Astrocyte (in vitro differentiated cells and primary cell): ENCODE results near the gene ADCY3. TPM values are rescaled to one million over a fixed set of nuclear protein-coding genes. Genes with fewer than 3 reads are reported as not detected.
A peak's percentile ranks its signal among the peaks of the same experiment; 100 is the strongest.

Source experiments
- DNase-seq: peaks from one replicate; pipeline ENCODE4 v3.0.0-alpha.2; 2010; ENCODE audit warnings: low read depth
- FAIRE-seq: peaks from 2 replicates; lab custom pipeline; 2011; peaks lifted over from hg19 to GRCh38; lab: Jason Lieb, UNC
- H2AFZ ChIP-seq: 2 replicates; pipeline ENCODE4 v1.6.0; 2012; ENCODE audit warnings: low read depth, low read length, inconsistent platforms
- H3K27ac ChIP-seq: 2 replicates; pipeline ENCODE4 v1.5.1; 2011; ENCODE audit warnings: low read depth, low read length, inconsistent platforms
- H3K27me3 ChIP-seq: 2 replicates; pipeline ENCODE4 v1.6.0; 2011; ENCODE audit warnings: low read length, inconsistent platforms; ENCODE audit not compliant: insufficient read depth
- H3K36me3 ChIP-seq: 2 replicates; pipeline ENCODE4 v1.5.1; 2011; ENCODE audit warnings: low read length, inconsistent platforms; ENCODE audit not compliant: insufficient read depth
- H3K4me1 ChIP-seq: 2 replicates; pipeline ENCODE4 v1.5.1; 2011; ENCODE audit warnings: low read length, inconsistent platforms; ENCODE audit not compliant: insufficient read depth
- H3K4me2 ChIP-seq: 2 replicates; pipeline ENCODE4 v1.6.0; 2012; ENCODE audit warnings: low read length, inconsistent platforms
- H3K4me3 ChIP-seq: 2 replicates; pipeline ENCODE4 v1.5.1; 2011; ENCODE audit warnings: low read depth, mild to moderate bottlenecking, low read length, inconsistent platforms; ENCODE audit not compliant: insufficient read depth
- H3K79me2 ChIP-seq: 2 replicates; pipeline ENCODE4 v1.6.0; 2012; ENCODE audit warnings: mild to moderate bottlenecking, low read length, inconsistent platforms; ENCODE audit not compliant: insufficient read depth
- H3K9ac ChIP-seq: 2 replicates; pipeline ENCODE4 v1.6.0; 2012; ENCODE audit warnings: mild to moderate bottlenecking, low read length, inconsistent platforms
- H3K9me3 ChIP-seq: 2 replicates; pipeline ENCODE4 v1.5.1; 2012; ENCODE audit warnings: low read depth, mild to moderate bottlenecking, low read length, inconsistent platforms; ENCODE audit not compliant: insufficient read depth
- H4K20me1 ChIP-seq: 2 replicates; pipeline ENCODE4 v1.6.0; 2012; ENCODE audit warnings: low read length, inconsistent platforms; ENCODE audit not compliant: insufficient read depth
- H3K27ac Mint-ChIP-seq: one replicate; pipeline ENCODE4 v1.8.0; 2021; ENCODE audit warnings: mild to moderate bottlenecking, mixed read lengths; ENCODE audit not compliant: unreplicated experiment
- H3K27me3 Mint-ChIP-seq: one replicate; pipeline ENCODE4 v1.8.0; 2021; ENCODE audit warnings: low read depth, mixed read lengths; ENCODE audit not compliant: unreplicated experiment
- H3K36me3 Mint-ChIP-seq: one replicate; pipeline ENCODE4 v1.8.0; 2021; ENCODE audit warnings: low read depth, mixed read lengths; ENCODE audit not compliant: unreplicated experiment
- H3K4me1 Mint-ChIP-seq: one replicate; pipeline ENCODE4 v1.8.0; 2021; ENCODE audit warnings: low read depth, mixed read lengths; ENCODE audit not compliant: unreplicated experiment
- H3K4me3 Mint-ChIP-seq: one replicate; pipeline ENCODE4 v1.8.0; 2021; ENCODE audit warnings: mild to moderate bottlenecking, moderate library complexity, mixed read lengths; ENCODE audit not compliant: unreplicated experiment
- H3K9me3 Mint-ChIP-seq: one replicate; pipeline ENCODE4 v1.8.0; 2021; ENCODE audit warnings: mild to moderate bottlenecking, mixed read lengths; ENCODE audit not compliant: unreplicated experiment
- CTCF ChIP-seq: IDR thresholded peaks from 2 replicates; pipeline ENCODE4 v1.5.1; 2011; ENCODE audit warnings: low read depth, mild to moderate bottlenecking, inconsistent platforms, low read length, moderate library complexity; ENCODE audit not compliant: insufficient read depth
- EZH2 ChIP-seq: IDR thresholded peaks from 2 replicates; pipeline ENCODE4 v1.6.1; 2012; ENCODE audit warnings: mild to moderate bottlenecking, low read length, inconsistent platforms; ENCODE audit not compliant: insufficient read depth
- total RNA-seq: library from RNA; stranded (reverse); gene quantifications from 2 replicates; pipeline ENCODE4 v1.2.1, GENCODE V29; 2021

ADCY3 gene
- total RNA-seq, 1 donor from 2014 or later = 12.5 TPM

GRCh38 chr2:24866946-24867345 lies 53.1 kb downstream of the ADCY3 start:
- FAIRE-seq (no peak), DNase-seq (no peak)
- H2AFZ ChIP-seq = no peak overlapping the region
- no peak overlapping the region for H3K4me3 Mint-ChIP-seq
- TF ChIP-seq EZH2 (no peak), CTCF (no peak)
- H3K9me3 ChIP-seq = no peaks in the 10 kb centered on the region
- H3K27me3 Mint-ChIP-seq = no peaks in the 10 kb centered on the region
- no peaks in the 10 kb centered on the region for H3K27me3 ChIP-seq
- H3K4me2 ChIP-seq = no peak overlapping the region
- H3K4me1 ChIP-seq = no peaks in the 10 kb centered on the region
- no peaks in the 10 kb centered on the region for H3K79me2 ChIP-seq
- H3K27ac ChIP-seq = no peak overlapping the region
- H3K9ac ChIP-seq = no peak overlapping the region
- no peaks in the 10 kb centered on the region for H3K9me3 Mint-ChIP-seq
- H3K27ac Mint-ChIP-seq = no peak overlapping the region
- peaks cover 4% of the 10 kb centered on the region for H4K20me1 ChIP-seq
- H3K4me3 ChIP-seq = no peak overlapping the region
- H3K36me3 Mint-ChIP-seq = peaks cover 2% of the 10 kb centered on the region
- H3K4me1 Mint-ChIP-seq = peaks cover 6% of the 10 kb centered on the region
- H3K36me3 ChIP-seq = no peaks in the 10 kb centered on the region

GRCh38 chr2:24863641-24864040 lies 56.4 kb downstream of the ADCY3 start:
- DNase-seq (peak; percentile 39), FAIRE-seq (no peak)
- TF ChIP-seq CTCF (no peak), EZH2 (no peak)
- H3K36me3 ChIP-seq = no peaks in the 10 kb centered on the region
- no peak overlapping the region for H3K4me3 ChIP-seq
- no peaks in the 10 kb centered on the region for H4K20me1 ChIP-seq
- H3K4me1 Mint-ChIP-seq = no peaks in the 10 kb centered on the region
- H3K79me2 ChIP-seq = no peaks in the 10 kb centered on the region
- H3K9me3 Mint-ChIP-seq = no peaks in the 10 kb centered on the region
- H3K4me1 ChIP-seq = no peaks in the 10 kb centered on the region
- no peaks in the 10 kb centered on the region for H3K27me3 ChIP-seq
- no peak overlapping the region for H3K9ac ChIP-seq
- H3K4me2 ChIP-seq = no peak overlapping the region
- no peak overlapping the region for H2AFZ ChIP-seq
- H3K4me3 Mint-ChIP-seq = no peak overlapping the region
- H3K27ac Mint-ChIP-seq = peak overlapping the region; percentile 53
- no peak overlapping the region for H3K27ac ChIP-seq
- H3K36me3 Mint-ChIP-seq = peaks cover 3% of the 10 kb centered on the region
- no peaks in the 10 kb centered on the region for H3K9me3 ChIP-seq
- H3K27me3 Mint-ChIP-seq = no peaks in the 10 kb centered on the region

DNA sequence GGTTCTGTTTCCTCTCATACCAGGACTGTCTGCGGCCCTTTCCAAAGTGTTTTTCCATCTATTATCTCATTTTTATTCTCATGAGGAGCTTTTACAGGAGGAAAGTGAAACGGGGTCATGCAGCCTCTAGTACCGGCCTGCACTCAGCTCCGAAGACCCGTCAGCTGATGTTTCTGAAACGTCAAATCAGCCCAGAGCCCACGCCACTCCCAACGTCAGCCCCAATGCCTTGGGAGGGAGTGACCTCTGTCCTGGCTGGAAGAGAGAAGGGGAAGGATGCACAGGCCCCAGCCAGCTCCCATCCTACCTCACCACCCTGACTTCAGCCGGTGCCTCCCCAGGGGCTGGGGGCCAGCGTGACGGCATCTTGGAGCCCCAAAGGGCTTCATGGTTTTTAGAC lies 58.5 kb downstream of the ADCY3 start:
- no peaks in the 10 kb centered on the region for H3K27me3 ChIP-seq
- H3K4me1 ChIP-seq = no peaks in the 10 kb centered on the region
- Mint-ChIP-seq H3K27me3 (no peaks in the 10 kb centered on the region), H3K4me3 (no peak overlapping the region), H3K9me3 (no peaks in the 10 kb centered on the region), H3K36me3 (peaks cover 2% of the 10 kb centered on the region), H3K4me1 (peaks cover 5% of the 10 kb centered on the region), H3K27ac (no peak overlapping the region)
- H3K36me3 ChIP-seq = no peaks in the 10 kb centered on the region
- H3K4me2 ChIP-seq = no peak overlapping the region
- no peak overlapping the region for H3K4me3 ChIP-seq
- H3K79me2 ChIP-seq = no peaks in the 10 kb centered on the region
- no peaks in the 10 kb centered on the region for H3K9me3 ChIP-seq
- H4K20me1 ChIP-seq = no peaks in the 10 kb centered on the region
- DNase-seq (no peak), FAIRE-seq (no peak)
- H2AFZ ChIP-seq = no peak overlapping the region
- no peak overlapping the region for H3K27ac ChIP-seq
- no peak overlapping the region for H3K9ac ChIP-seq
- TF ChIP-seq CTCF = no peak
- TF ChIP-seq EZH2 = no peak
